A549 (cell line): Measurements from ENCODE around the gene SFR1.
A peak's percentile ranks its signal among the peaks of the same experiment; 100 is the strongest.

Source experiments
- BHLHE40 ChIP-seq: IDR thresholded peaks from 2 replicates; pipeline ENCODE4 v1.6.1; 2012; ENCODE audit warnings: low read depth, low read length, inconsistent platforms
- CEBPB ChIP-seq, 2 experiments: fragments of >200 bp in 1 of 2; sonication (Bioruptor Twin) in 1 of 2; formaldehyde crosslinking in 1 of 2; IDR thresholded peaks; 2 replicates each; pipeline ENCODE4 v1.6.1; 2012 to 2016
- CTCF ChIP-seq: fragments of >200 bp; sonication (Bioruptor Twin); formaldehyde crosslinking; IDR thresholded peaks from 3 replicates; pipeline ENCODE4 v1.5.1; 2016
- E2F6 ChIP-seq: IDR thresholded peaks from 2 replicates; pipeline ENCODE4 v1.6.1; 2012; ENCODE audit warnings: low read depth, borderline replicate concordance
- EHMT2 ChIP-seq: fragments of 200-600 bp; sonication (generic); IDR thresholded peaks from 2 replicates; pipeline ENCODE4 v1.6.1; 2016; ENCODE audit warnings: antibody characterized with exemption, low read depth, mild to moderate bottlenecking, moderate library complexity
- EP300 ChIP-seq, 2 experiments: fragments of >200 bp; sonication (Bioruptor Twin); formaldehyde crosslinking; IDR thresholded peaks; 2 replicates in 1 of 2; 3 replicates in 1 of 2; pipeline ENCODE4 v1.6.1; 2016 to 2017
- PHF8 ChIP-seq: fragments of 200-600 bp; sonication (generic); IDR thresholded peaks from 2 replicates; pipeline ENCODE4 v1.6.1; 2016; ENCODE audit warnings: low read depth, mild to moderate bottlenecking, antibody characterized with exemption, moderate library complexity, borderline replicate concordance
- POLR2A ChIP-seq: IDR thresholded peaks from 2 replicates; pipeline ENCODE4 v1.6.1; 2012; ENCODE audit warnings: mild to moderate bottlenecking, low read length
- POLR2AphosphoS2 ChIP-seq: conservative IDR thresholded peaks from 2 replicates; pipeline ENCODE4 v1.6.1; 2012; ENCODE audit warnings: low read length, improper control_type of control experiment, inconsistent platforms
- RCOR1 ChIP-seq: fragments of 150-350 bp; IDR thresholded peaks from 2 replicates; pipeline ENCODE4 v1.6.1; 2014; ENCODE audit warnings: antibody characterized with exemption, low read length, low read depth
- REST ChIP-seq: fragments of 200-600 bp; sonication (generic); IDR thresholded peaks from 2 replicates; pipeline ENCODE4 v1.6.1; 2016; ENCODE audit warnings: antibody characterized with exemption, mild to moderate bottlenecking, moderate library complexity
- USF2 ChIP-seq: fragments of 450-650 bp; IDR thresholded peaks from 2 replicates; pipeline ENCODE4 v1.6.1; 2014; ENCODE audit warnings: antibody characterized with exemption
- TF ChIP-seq, protein P1 (sequence below): fragments of >200 bp; sonication (Bioruptor Twin); formaldehyde crosslinking; IDR thresholded peaks from 3 replicates; pipeline ENCODE4 v1.6.1; 2016
- TF ChIP-seq, protein P2 (sequence below): IDR thresholded peaks from 2 replicates; pipeline ENCODE4 v1.6.1; 2012

GRCh38 chr10:104109908-104110662 is 11.9 kb upstream of the SFR1 start:
- no peak for TF ChIP-seq BHLHE40
- TF ChIP-seq CTCF: no peak
- TF ChIP-seq, protein P1, sequence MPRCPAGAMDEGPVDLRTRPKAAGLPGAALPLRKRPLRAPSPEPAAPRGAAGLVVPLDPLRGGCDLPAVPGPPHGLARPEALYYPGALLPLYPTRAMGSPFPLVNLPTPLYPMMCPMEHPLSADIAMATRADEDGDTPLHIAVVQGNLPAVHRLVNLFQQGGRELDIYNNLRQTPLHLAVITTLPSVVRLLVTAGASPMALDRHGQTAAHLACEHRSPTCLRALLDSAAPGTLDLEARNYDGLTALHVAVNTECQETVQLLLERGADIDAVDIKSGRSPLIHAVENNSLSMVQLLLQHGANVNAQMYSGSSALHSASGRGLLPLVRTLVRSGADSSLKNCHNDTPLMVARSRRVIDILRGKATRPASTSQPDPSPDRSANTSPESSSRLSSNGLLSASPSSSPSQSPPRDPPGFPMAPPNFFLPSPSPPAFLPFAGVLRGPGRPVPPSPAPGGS: 0 out of 3 replicates have a peak, but pooled peaks have one; percentile 51
- TF ChIP-seq EP300 (IDR thresholded peaks at IDR 0.05): peak in 1 of 2 experiments; percentile 46; a peak in 2 of 5 replicates
- TF ChIP-seq, protein P2, sequence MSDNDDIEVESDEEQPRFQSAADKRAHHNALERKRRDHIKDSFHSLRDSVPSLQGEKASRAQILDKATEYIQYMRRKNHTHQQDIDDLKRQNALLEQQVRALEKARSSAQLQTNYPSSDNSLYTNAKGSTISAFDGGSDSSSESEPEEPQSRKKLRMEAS: peak; percentile 72
- no peak for TF ChIP-seq PHF8
- TF ChIP-seq POLR2AphosphoS2: no peak
- TF ChIP-seq POLR2A: no peak
- TF ChIP-seq USF2: no peak
- peak; percentile 44 to 84; a peak in 2 of 4 replicates for TF ChIP-seq CEBPB (IDR thresholded peaks at IDR 0.05)
- no peak for TF ChIP-seq REST
- no peak for TF ChIP-seq RCOR1
- no peak; the same call in 1 of the 2 replicates for TF ChIP-seq EHMT2
- no peak for TF ChIP-seq E2F6
